ENCODE data around the gene MTHFD1L.

DNA sequence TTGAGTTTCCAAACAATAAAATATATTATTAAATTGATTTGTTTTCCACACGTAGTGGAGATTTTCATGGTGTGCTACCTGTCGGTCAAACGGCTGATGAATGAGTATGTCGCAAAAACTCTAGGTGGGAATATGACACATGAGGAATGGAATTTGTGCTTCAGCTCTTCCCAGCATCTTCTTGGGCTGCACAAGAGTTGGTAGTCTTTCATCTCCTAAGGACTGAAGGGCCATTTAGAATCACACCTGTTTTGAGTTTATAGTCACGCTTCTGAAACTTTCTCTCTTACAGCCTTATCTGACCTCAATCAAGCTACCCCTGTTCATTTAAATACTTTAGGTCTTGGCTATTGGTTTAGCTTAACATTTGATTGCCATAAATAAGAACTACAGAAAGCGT is 216.6 kb downstream of the MTHFD1L start:
- TF ChIP-seq, protein P1, sequence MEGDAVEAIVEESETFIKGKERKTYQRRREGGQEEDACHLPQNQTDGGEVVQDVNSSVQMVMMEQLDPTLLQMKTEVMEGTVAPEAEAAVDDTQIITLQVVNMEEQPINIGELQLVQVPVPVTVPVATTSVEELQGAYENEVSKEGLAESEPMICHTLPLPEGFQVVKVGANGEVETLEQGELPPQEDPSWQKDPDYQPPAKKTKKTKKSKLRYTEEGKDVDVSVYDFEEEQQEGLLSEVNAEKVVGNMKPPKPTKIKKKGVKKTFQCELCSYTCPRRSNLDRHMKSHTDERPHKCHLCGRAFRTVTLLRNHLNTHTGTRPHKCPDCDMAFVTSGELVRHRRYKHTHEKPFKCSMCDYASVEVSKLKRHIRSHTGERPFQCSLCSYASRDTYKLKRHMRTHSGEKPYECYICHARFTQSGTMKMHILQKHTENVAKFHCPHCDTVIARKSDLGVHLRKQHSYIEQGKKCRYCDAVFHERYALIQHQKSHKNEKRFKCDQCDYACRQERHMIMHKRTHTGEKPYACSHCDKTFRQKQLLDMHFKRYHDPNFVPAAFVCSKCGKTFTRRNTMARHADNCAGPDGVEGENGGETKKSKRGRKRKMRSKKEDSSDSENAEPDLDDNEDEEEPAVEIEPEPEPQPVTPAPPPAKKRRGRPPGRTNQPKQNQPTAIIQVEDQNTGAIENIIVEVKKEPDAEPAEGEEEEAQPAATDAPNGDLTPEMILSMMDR (conservative IDR thresholded peaks at IDR 0.05) = no peak
- TF ChIP-seq ZFX (IDR thresholded peaks at IDR 0.05) = no peak

Measured in C4-2B (cell line).